Caki2 (cell line): ENCODE results near the gene FBXO28. TPM values are rescaled to one million over a fixed set of nuclear protein-coding genes. Genes with fewer than 3 reads are reported as not detected.
"Not testable (repeated sequence)": the region's sequence is repeated elsewhere in the genome, so short reads cannot be mapped to it uniquely, and the experiment has no call there.

Source experiments
- DNase-seq: peaks from one replicate; pipeline ENCODE4 v3.0.0-alpha.2; 2015; ENCODE audit warnings: low read depth
- in situ Hi-C: cut with HindIII; loops from 2 replicates; pipeline ENCODE4 v1.10.0; 2016; ENCODE audit warnings: low sequenced_read_pairs, low pct_unique_long_range_greater_than_20kb, mixed read lengths
- total RNA-seq: library from RNA; depleted of rRNA; stranded (reverse); fragments of >200 nt; shearing (Covaris generic); gene quantifications from 2 replicates; pipeline ENCODE4 v1.2.3, GENCODE V29; 2014; ENCODE audit warnings: low replicate concordance; rRNA removed

The FBXO28 gene
- total RNA-seq, 1 experiment from 2014 or later = 23.6 TPM

DNA sequence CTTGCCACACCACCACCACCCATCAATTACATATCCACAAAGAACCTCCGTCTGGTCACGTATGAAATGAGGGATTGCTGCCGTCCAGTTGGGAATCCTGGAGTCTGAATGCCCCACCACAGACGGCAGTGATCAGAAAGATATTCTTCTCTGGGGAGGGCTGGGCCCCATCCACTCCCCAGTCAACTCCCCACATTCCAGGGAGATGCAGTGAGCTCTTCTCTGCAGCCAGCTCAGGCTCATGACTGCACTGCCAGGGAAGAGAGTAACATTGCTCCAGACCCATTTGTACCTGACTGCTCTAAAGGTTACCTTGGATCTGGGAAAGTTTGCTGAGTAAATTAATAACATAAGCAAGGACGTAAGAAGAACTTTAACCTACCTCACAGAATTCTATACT is 87.5 kb downstream of the FBXO28 start:
- in situ Hi-C loops = no loop called here
- DNase-seq = no peak

DNA sequence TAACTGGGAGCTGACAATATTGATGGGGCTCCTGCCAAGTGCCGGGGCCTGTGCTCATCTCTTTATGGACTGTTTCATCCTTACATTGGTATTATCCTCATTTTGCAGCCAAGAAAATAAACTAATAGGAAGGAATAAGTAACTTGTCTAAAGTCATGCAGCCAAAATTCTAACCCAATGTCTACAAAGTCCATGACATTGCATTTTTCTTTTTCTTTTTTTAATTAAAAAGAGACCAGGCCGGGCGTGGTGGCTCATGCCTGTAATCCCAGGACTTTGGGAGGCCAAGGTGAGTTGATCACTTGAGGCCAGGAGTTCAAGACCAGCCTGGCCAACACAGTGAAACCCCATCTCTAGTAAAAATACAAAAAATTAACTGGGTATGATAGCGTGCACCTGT is 87.9 kb downstream of the FBXO28 start:
- DNase-seq = no peak
- in situ Hi-C loops = no loop called here

DNA sequence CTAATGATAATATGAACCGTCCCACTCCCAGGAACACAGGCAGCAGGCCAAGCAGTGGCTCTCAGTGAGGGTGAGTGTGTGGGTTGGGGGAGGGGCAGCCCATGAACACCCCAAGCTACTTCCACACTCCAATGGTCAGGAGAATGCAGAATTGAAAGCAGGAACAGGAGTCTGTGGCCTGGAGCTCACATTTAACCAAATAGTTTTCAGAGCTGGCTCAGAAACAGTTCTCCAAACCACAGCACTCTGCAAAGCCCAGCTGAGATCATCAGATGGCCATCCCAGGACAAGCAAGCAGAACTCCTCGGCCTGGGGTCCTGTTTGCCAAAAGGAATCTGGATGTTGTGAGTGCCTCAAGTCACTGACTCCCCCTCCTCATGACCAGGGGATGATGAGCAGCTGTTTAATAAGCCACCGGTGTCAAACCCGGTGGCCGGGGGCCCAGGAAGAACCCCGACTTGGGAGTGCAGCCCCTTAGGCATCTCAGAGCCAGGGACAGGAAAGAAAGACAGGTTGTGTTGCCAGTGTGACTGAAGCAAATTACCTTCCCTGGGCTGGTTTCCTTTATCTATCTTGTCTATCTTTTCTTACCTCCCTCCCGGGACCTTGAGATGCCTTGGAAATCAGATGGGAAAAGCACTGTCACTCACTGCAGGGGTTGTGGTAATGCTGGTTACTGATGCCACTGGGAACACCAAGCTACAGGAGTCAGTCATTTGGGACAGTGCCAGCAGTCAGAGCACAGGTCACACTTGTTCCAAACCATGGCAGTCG is 89.5 kb downstream of the FBXO28 start:
- DNase-seq = peak; percentile 84
- in situ Hi-C loops = no loop called here

DNA sequence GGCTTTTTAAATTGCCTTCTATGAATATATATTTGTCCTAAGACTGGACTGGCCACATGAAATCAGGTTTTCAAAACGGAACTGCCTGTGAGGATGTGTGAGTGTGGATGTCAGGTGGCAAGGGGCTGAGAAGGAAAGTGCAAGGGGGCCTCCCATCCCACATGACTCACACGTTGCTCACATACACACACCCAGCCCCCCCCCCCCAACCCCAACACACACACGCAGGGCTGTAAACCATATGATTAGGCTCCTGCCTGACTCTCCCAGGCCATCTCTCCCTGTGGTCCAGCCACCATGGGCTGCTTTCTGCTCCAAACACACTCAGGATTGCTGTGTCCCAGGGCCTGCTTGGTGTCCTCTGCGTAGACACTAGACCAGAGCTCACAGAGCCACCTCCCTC is 91.5 kb downstream of the FBXO28 start:
- DNase-seq = peak; percentile 67
- in situ Hi-C loops = no loop called here

DNA sequence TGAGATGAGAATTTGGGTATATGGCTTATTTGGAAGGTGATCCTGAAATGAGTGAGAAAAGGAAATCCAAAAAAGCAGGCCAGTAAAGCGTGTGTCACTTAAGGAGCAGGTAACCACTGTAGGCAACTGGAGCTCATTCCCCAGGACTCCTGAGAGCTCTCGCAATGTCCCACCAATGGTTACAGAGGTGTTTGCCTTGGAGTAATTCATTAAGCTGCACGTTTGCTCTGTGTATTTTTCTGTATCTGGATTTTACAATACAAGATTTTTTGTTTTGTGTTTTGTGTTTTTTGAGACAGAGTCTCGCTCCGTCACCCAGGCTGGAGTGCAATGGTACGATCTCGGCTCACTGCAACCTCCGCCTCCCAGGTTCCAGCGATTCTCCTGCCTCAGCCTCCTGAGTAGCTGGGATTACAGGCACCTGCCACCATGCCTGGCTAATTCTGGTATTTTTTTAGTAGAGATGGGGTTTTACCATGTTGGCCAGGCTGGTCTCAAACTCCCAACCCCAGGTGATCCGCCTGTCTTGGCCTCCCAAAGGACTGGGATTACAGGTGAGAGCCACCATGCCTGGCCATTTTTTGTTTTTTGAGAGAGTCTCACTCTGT is 92.1 kb downstream of the FBXO28 start:
- DNase-seq = peak; percentile 30
- in situ Hi-C loops = not testable (repeated sequence)

DNA sequence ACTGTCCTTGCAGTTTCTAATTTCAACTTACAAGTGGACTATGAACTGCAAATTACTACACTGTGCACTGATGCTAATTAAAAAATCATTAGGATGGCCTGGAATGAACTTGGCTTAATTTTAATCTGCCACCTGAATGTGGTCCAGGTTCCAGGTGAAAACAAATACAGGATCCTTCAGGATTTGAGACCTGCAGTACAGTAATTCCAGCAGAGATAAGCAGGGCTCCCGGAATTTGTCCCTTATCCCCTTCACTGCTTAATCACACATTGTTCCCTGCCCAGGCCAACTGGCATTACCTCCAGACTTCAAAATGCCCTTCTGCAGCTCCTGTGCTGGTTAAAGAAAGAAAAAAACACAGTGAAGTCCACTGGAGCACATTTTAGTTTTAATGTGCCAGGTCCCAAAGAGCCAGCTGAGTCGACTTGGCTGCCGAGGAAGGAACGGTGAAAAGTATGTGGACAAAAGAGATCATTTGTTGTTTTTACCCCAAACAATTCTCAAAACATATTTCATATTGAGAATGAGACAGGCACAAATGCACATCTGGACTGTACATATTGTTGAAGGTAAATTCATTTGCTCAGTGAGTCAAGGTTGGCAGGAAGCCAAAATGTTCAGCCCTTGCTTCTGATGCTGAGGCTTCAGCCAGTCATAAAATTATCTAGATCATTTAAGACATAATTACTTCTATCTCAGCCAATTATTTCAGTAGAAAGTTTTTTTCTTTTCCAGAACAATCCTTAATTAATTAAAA is 97.5 kb downstream of the FBXO28 start:
- peak; percentile 38 for DNase-seq

More for the DNA sequence above, 97.5 kb downstream of the FBXO28 start:
- in situ Hi-C loops = no loop called here

Other genes starting within 250 kb of the FBXO28 start
- 107 and 120 TPM in 2 replicates for gene DEGS1, start 69.1 kb downstream of the FBXO28 start, total RNA-seq
- gene NVL, start 216.1 kb downstream of the FBXO28 start, total RNA-seq = 16.7 and 17.5 TPM in 2 replicates
- 60.4 and 117 TPM in 2 replicates for gene CNIH4, start 242.8 kb downstream of the FBXO28 start, total RNA-seq